AG04450 (cell line): ENCODE measurements around the gene ATF3. TPM values are rescaled to one million over a fixed set of nuclear protein-coding genes. Genes with fewer than 3 reads are reported as not detected.

ENCODE experiments used
- CTCF ChIA-PET: fragments of 300-600, 350-600 bp; formaldehyde crosslinking; extraction: SDS; loops from one replicate; lab custom pipeline; 2022; ENCODE audit warnings: antibody characterized with exemption, inconsistent platforms; lab: Charles Lee
- POLR2A ChIA-PET: fragments of 350-600 bp; formaldehyde crosslinking; extraction: SDS; loops from one replicate; lab custom pipeline; 2021; ENCODE audit warnings: antibody characterized with exemption, inconsistent platforms; lab: Yijun Ruan, JAX
- DNase-seq: peaks from one replicate; pipeline ENCODE4 v3.0.0-alpha.2; 2011; ENCODE audit warnings: low read depth, low spot score
- H3K27ac ChIP-seq: one replicate; pipeline ENCODE4 v1.5.1; 2012; ENCODE audit warnings: low read depth, low read length, control low read depth
- H3K27me3 ChIP-seq: one replicate; pipeline ENCODE4 v1.6.0; 2012; ENCODE audit warnings: low read length; ENCODE audit not compliant: control insufficient read depth, insufficient read depth
- H3K4me3 ChIP-seq: 2 replicates; pipeline ENCODE4 v1.5.1; 2011; ENCODE audit warnings: mild to moderate bottlenecking, low read depth, low read length, control low read depth
- H3K9me3 ChIP-seq: 2 replicates; pipeline ENCODE4 v1.5.1; 2012; ENCODE audit warnings: low read length; ENCODE audit not compliant: control insufficient read depth, insufficient read depth
- CTCF ChIP-seq: IDR thresholded peaks from 2 replicates; pipeline ENCODE4 v1.5.1; 2011; ENCODE audit warnings: low read depth, low read length, control low read depth, inconsistent platforms
- polyA plus RNA-seq: library from polyadenylated mRNA; depleted of rRNA; stranded (reverse); fragments of >200 nt; gene quantifications from 2 replicates; pipeline ENCODE4 v1.2.3, GENCODE V29; 2011

The ATF3 gene
- polyA plus RNA-seq, 1 experiment = 5.5 TPM

GRCh38 chr1:212607206-212607912 lies 1.2 kb upstream of the ATF3 start:
- TF ChIP-seq CTCF = no peak
- no peak overlapping the region for H3K27ac ChIP-seq
- peaks cover 6% of the 10 kb centered on the region; the same call in 1 of the 2 replicates for H3K9me3 ChIP-seq
- POLR2A ChIA-PET = interaction anchor here (1.1 to 1.8 kb wide), 6 partner anchors 10 to 572 kb away, joined by 3 to 33 read pairs (median 8); partner anchors contain the start of genes DTL, FLVCR1, INTS7 and NENF
- H3K27me3 ChIP-seq = peaks cover 51% of the 10 kb centered on the region
- no peak for DNase-seq
- peak overlapping the region; percentile 79 for H3K4me3 ChIP-seq
- CTCF ChIA-PET = interaction anchor here (0.5 to 1.2 kb wide), 3 partner anchors 69 to 285 kb away, joined by 3 to 4 read pairs (median 3); no protein-coding TSS in a partner anchor

DNA sequence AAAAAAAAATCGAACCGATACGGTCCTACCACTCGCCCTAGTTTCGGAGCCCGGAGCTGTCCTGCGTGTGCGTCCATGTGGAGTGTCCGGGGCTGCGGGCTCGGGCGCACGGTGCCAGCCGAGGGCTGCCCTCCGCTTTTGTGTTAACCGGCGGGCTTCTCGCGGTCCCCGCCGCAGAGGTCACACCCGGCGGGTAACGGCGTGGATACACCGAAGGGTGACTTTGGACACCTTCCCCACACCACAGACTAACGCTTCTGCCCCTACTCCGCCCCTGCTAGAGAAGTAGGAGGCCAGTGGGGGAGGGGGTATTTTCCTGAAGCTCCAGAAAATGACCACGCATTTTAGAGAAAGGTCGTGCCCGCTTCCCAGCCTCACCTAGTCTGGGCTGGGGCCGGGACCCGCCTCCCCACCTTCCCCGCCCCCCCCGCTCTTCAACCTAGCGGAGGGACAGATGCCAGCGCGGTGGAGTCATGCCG lies 609 bp upstream of the ATF3 start:
- H3K4me3 ChIP-seq = peak overlapping the region; percentile 79
- H3K27me3 ChIP-seq = peaks cover 46% of the 10 kb centered on the region
- DNase-seq = no peak
- H3K27ac ChIP-seq = peak overlapping the region; percentile 25
- no peak for TF ChIP-seq CTCF
- ChIA-PET POLR2A (interaction anchor here (0.6 to 1.8 kb wide), 37 partner anchors 11 to 573 kb away, joined by 3 to 45 read pairs (median 5); partner anchors contain the start of genes DTL, FLVCR1, INTS7 and NENF), CTCF (interaction anchor here (0.5 to 2.8 kb wide), 9 partner anchors 11 to 284 kb away, joined by 3 to 16 read pairs (median 5); no protein-coding TSS in a partner anchor)
- peaks cover 6% of the 10 kb centered on the region; the same call in 1 of the 2 replicates for H3K9me3 ChIP-seq

- ChIA-PET POLR2A (interaction anchor here (0.6 to 1.8 kb wide), 28 partner anchors 9 to 640 kb away, joined by 3 to 45 read pairs (median 6); partner anchors contain the start of genes FLVCR1, NSL1 and TATDN3), CTCF (interaction anchor here (0.6 to 2.8 kb wide), 16 partner anchors 12 to 1514 kb away, joined by 3 to 16 read pairs (median 4); no protein-coding TSS in a partner anchor)
- Histone ChIP-seq H3K27ac (peak overlapping the region; percentile 96), H3K9me3 (peaks cover 6% of the 10 kb centered on the region; the same call in 1 of the 2 replicates), H3K4me3 (peak overlapping the region; percentile 79), H3K27me3 (peaks cover 41% of the 10 kb centered on the region)
- no peak for DNase-seq
- peak; percentile 67 for TF ChIP-seq CTCF
Observed at GRCh38 chr1:212608959-212609700, 569 bp downstream of the ATF3 start.

GRCh38 chr1:212609701-212610574 lies 1.4 kb downstream of the ATF3 start:
- no peak for DNase-seq
- Histone ChIP-seq H3K27me3 (peaks cover 32% of the 10 kb centered on the region), H3K4me3 (peak overlapping the region; percentile 79), H3K27ac (no peak overlapping the region), H3K9me3 (peaks cover 6% of the 10 kb centered on the region; the same call in 1 of the 2 replicates)
- ChIA-PET POLR2A (interaction anchor here (0.7 to 0.9 kb wide), 3 partner anchors 13 to 58 kb away, joined by 3 to 4 read pairs (median 3); no protein-coding TSS in a partner anchor), CTCF (interaction anchor here (0.6 to 2.8 kb wide), 12 partner anchors 13 to 622 kb away, joined by 3 to 16 read pairs (median 4); no protein-coding TSS in a partner anchor)
- no peak for TF ChIP-seq CTCF
